H1 (cell line): ENCODE measurements around the gene SAMD4A. TPM values are rescaled to one million over a fixed set of nuclear protein-coding genes. Genes with fewer than 3 reads are reported as not detected.

ENCODE experiments used
- CTCF ChIA-PET: fragments of 300-600 bp; sonication (Branson Sonifier 250); formaldehyde crosslinking; loops from one replicate; lab custom pipeline; 2021; ENCODE audit not compliant: partially characterized antibody; lab: Charles Lee
- POLR2A ChIA-PET: fragments of 300-600 bp; sonication (Branson Sonifier 250); formaldehyde crosslinking; loops from one replicate; lab custom pipeline; 2021; ENCODE audit warnings: inconsistent platforms; ENCODE audit not compliant: partially characterized antibody; lab: Charles Lee
- DNase-seq, 2 experiments: peaks; one replicate each; pipeline versions ENCODE4 v3.0.0 to v3.0.0-alpha.2; 2010 to 2022; ENCODE audit warnings: low spot score in 2 of 2, low read depth in 1 of 2, mixed read lengths in 1 of 2
- FAIRE-seq: peaks from 2 replicates; lab custom pipeline; 2011; peaks lifted over from hg19 to GRCh38; lab: Jason Lieb, UNC
- H2AFZ ChIP-seq: 2 replicates; pipeline ENCODE4 v1.8.1; 2012; ENCODE audit warnings: low read length, inconsistent platforms
- H2AK5ac ChIP-seq: 2 replicates; pipeline ENCODE4 v1.6.1; 2013; ENCODE audit warnings: low read depth, low read length
- H2BK120ac ChIP-seq: replicated peaks from 2 replicates; pipeline ENCODE3; 2013; ENCODE audit warnings: low read depth, low read length, inconsistent platforms
- H2BK12ac ChIP-seq: 2 replicates; pipeline ENCODE4 v1.6.1; 2013; ENCODE audit warnings: low read depth, low read length
- H2BK15ac ChIP-seq: 2 replicates; pipeline ENCODE4 v1.6.1; 2013; ENCODE audit warnings: low read length
- H2BK20ac ChIP-seq: 2 replicates; pipeline ENCODE4 v1.6.1; 2013; ENCODE audit warnings: low read length
- H2BK5ac ChIP-seq: 2 replicates; pipeline ENCODE4 v1.6.1; 2013; ENCODE audit warnings: low read depth, low read length
- H3K14ac ChIP-seq: 2 replicates; pipeline ENCODE4 v1.6.1; 2013; ENCODE audit warnings: inconsistent platforms; ENCODE audit not compliant: insufficient read length
- H3K18ac ChIP-seq: 2 replicates; pipeline ENCODE4 v1.6.1; 2013; ENCODE audit warnings: low read length; ENCODE audit errors: extremely low read depth
- H3K23ac ChIP-seq: 2 replicates; pipeline ENCODE4 v1.6.1; 2013; ENCODE audit warnings: inconsistent platforms; ENCODE audit not compliant: insufficient read length
- H3K23me2 ChIP-seq: 2 replicates; pipeline ENCODE4 v1.6.1; 2013; ENCODE audit warnings: low read depth, low read length
- H3K27ac ChIP-seq: 2 replicates; pipeline ENCODE4 v1.6.1; 2011; ENCODE audit warnings: low read depth, low read length, inconsistent platforms
- H3K27me3 ChIP-seq, 4 experiments: replicated peaks in 1 of 4; 1 replicate in 1 of 4; 2 replicates in 3 of 4; pipeline versions ENCODE4 v1.6.1 to v1.8.1; 2011 to 2013; ENCODE audit warnings: low read length in 3 of 4, mild to moderate bottlenecking in 3 of 4, inconsistent platforms in 2 of 4, mixed read lengths in 2 of 4, moderate library complexity in 1 of 4; ENCODE audit not compliant: control insufficient read depth in 3 of 4, insufficient read depth in 3 of 4; ENCODE audit errors: extremely low read depth in 1 of 4
- H3K36me3 ChIP-seq, 4 experiments: 2 replicates each; pipeline versions ENCODE4 v1.6.1 to v1.8.1; 2011 to 2013; ENCODE audit warnings: mild to moderate bottlenecking in 4 of 4, low read length in 3 of 4, moderate library complexity in 2 of 4, control low read depth in 1 of 4, inconsistent platforms in 1 of 4; ENCODE audit not compliant: insufficient read depth in 4 of 4, control insufficient read depth in 2 of 4
- H3K4ac ChIP-seq: replicated peaks from 2 replicates; pipeline ENCODE3; 2013; ENCODE audit warnings: low read length, low read depth, mixed read lengths, inconsistent platforms; ENCODE audit not compliant: insufficient read length
- H3K4me1 ChIP-seq, 4 experiments: replicated peaks in 1 of 4; 1 replicate in 1 of 4; 2 replicates in 3 of 4; pipeline versions ENCODE4 v1.6.1 to v1.8.1; 2011 to 2013; ENCODE audit warnings: low read length in 3 of 4, inconsistent platforms in 2 of 4, mixed read lengths in 1 of 4; ENCODE audit not compliant: insufficient read depth in 4 of 4, control insufficient read depth in 3 of 4
- H3K4me2 ChIP-seq, 2 experiments: 2 replicates each; pipeline versions ENCODE4 v1.6.1 to v1.8.1; 2011 to 2013; ENCODE audit warnings: low read depth in 2 of 2, low read length in 2 of 2, control low read depth in 1 of 2, inconsistent platforms in 1 of 2, mild to moderate bottlenecking in 1 of 2; ENCODE audit not compliant: insufficient read depth in 1 of 2
- H3K4me3 ChIP-seq, 4 experiments: fragments of 200-600, 300-600 bp in 1 of 4; sonication (generic), shearing (Covaris generic), sonication (Bioruptor Twin) in 1 of 4; 2 replicates each; pipeline versions ENCODE4 v1.5.1 to v1.8.1; 2011 to 2016; ENCODE audit warnings: low read length in 4 of 4, low read depth in 3 of 4, control low read depth in 2 of 4, inconsistent platforms in 2 of 4, mild to moderate bottlenecking in 2 of 4, mixed read lengths in 1 of 4, moderate library complexity in 1 of 4; ENCODE audit not compliant: insufficient read depth in 2 of 4; ENCODE audit errors: extremely low read depth in 1 of 4
- H3K56ac ChIP-seq: replicated peaks from 2 replicates; pipeline ENCODE3; 2013; ENCODE audit warnings: low read depth, mild to moderate bottlenecking, mixed read lengths, low read length, inconsistent platforms; ENCODE audit not compliant: insufficient read length
- H3K79me1 ChIP-seq: 2 replicates; pipeline ENCODE4 v1.6.1; 2013; ENCODE audit warnings: low read depth, low read length, control low read depth
- H3K79me2 ChIP-seq, 2 experiments: 2 replicates each; pipeline versions ENCODE4 v1.6.1 to v1.8.1; 2012 to 2013; ENCODE audit warnings: low read length in 2 of 2, mild to moderate bottlenecking in 2 of 2, inconsistent platforms in 1 of 2; ENCODE audit not compliant: insufficient read depth in 2 of 2, control insufficient read depth in 1 of 2
- H3K9ac ChIP-seq, 4 experiments: replicated peaks in 1 of 4; 1 replicate in 1 of 4; 2 replicates in 3 of 4; pipeline versions ENCODE4 v1.6.1 to v1.8.1; 2011 to 2013; ENCODE audit warnings: low read depth in 3 of 4, low read length in 3 of 4, control low read depth in 2 of 4, mild to moderate bottlenecking in 2 of 4, moderate library complexity in 2 of 4, inconsistent platforms in 1 of 4; ENCODE audit errors: extremely low read depth in 1 of 4
- H3K9me3 ChIP-seq, 2 experiments: 2 replicates each; pipeline versions ENCODE4 v1.6.1 to v1.8.1; 2012 to 2013; ENCODE audit warnings: mild to moderate bottlenecking in 2 of 2, moderate library complexity in 2 of 2, control low read depth in 1 of 2, inconsistent platforms in 1 of 2, low read depth in 1 of 2, low read length in 1 of 2, mixed read lengths in 1 of 2; ENCODE audit not compliant: insufficient read depth in 2 of 2
- H4K20me1 ChIP-seq, 2 experiments: replicated peaks in 1 of 2; 2 replicates each; pipeline versions ENCODE3 to v1.8.1; 2011 to 2013; ENCODE audit warnings: inconsistent platforms in 2 of 2, low read length in 2 of 2, mild to moderate bottlenecking in 1 of 2; ENCODE audit not compliant: insufficient read depth in 2 of 2, control insufficient read depth in 1 of 2
- H4K5ac ChIP-seq: 2 replicates; pipeline ENCODE4 v1.6.1; 2013; ENCODE audit warnings: low read length, low read depth, mixed read lengths, inconsistent platforms; ENCODE audit not compliant: insufficient read length
- H4K8ac ChIP-seq: 2 replicates; pipeline ENCODE4 v1.8.0; 2013; ENCODE audit warnings: mild to moderate bottlenecking, moderate library complexity, low read length, inconsistent platforms; ENCODE audit not compliant: insufficient read depth; ENCODE audit errors: extremely low read depth
- H4K91ac ChIP-seq: replicated peaks from 2 replicates; pipeline ENCODE3; 2013; ENCODE audit warnings: low read length, mixed read lengths, inconsistent platforms; ENCODE audit not compliant: insufficient read length
- BCL11A ChIP-seq, 2 experiments: IDR thresholded peaks; one replicate each; pipeline ENCODE4 v1.6.1; 2011; ENCODE audit warnings: low read depth in 2 of 2, low read length in 2 of 2, mild to moderate bottlenecking in 2 of 2
- CTBP2 ChIP-seq: IDR thresholded peaks from 2 replicates; pipeline ENCODE4 v1.7.0; 2011; ENCODE audit warnings: borderline replicate concordance, mild to moderate bottlenecking, moderate library complexity, mixed read lengths, low read length; ENCODE audit not compliant: insufficient read depth, insufficient read length
- JUN ChIP-seq: IDR thresholded peaks from 2 replicates; pipeline ENCODE4 v1.6.1; 2011; ENCODE audit warnings: low read depth, mild to moderate bottlenecking, improper control_type of control experiment, low read length
- RXRA ChIP-seq: IDR thresholded peaks from 2 replicates; pipeline ENCODE4 v1.6.1; 2011; ENCODE audit warnings: low read depth, mild to moderate bottlenecking, low read length, moderate library complexity; ENCODE audit not compliant: insufficient read depth
- TBP ChIP-seq: IDR thresholded peaks from 2 replicates; pipeline ENCODE4 v1.6.1; 2011; ENCODE audit warnings: low read depth, low read length, improper control_type of control experiment
- WGBS, 2 experiments: shearing (Covaris generic) in 1 of 2; methylation state at CpG; one replicate each; pipeline versions ENCODE4 v1.1.6 to v1.1.7; 2013 to 2015; ENCODE audit warnings: low lambda C conversion rate in 2 of 2, mixed read lengths in 2 of 2, inconsistent platforms in 1 of 2, low coverage in 1 of 2, missing lambda C conversion rate in 1 of 2; ENCODE audit not compliant: insufficient replicate concordance in 2 of 2, insufficient coverage in 1 of 2, insufficient read length in 1 of 2; ENCODE audit errors: extremely low coverage in 1 of 2, missing lambda C conversion rate in 1 of 2; 5-methylcytosine and 5-hydroxymethylcytosine counted together
- polyA plus RNA-seq, 7 experiments: library from polyadenylated mRNA; depleted of rRNA in 3 of 7; stranded (reverse) in 5 of 7; unstranded in 2 of 7; fragments of >200 nt in 5 of 7; fragments of 200-250 nt in 2 of 7; gene quantifications; 1 replicate in 5 of 7; 2 replicates in 1 of 7; 4 replicates in 1 of 7; pipeline versions ENCODE4 v1.2.1 to v1.2.3, GENCODE V29; 2011 to 2013; ENCODE audit warnings: missing spikeins in 2 of 7, mixed read lengths in 2 of 7
- total RNA-seq: library from RNA; stranded (reverse); fragmentation: NEBNext Ultra II Directional; extraction: Animal tissue kit (Norgen Biotek cat#: 25700); gene quantifications from 2 replicates; pipeline ENCODE4 v1.2.1, GENCODE V29; 2021

Gene SAMD4A
- total and polyA plus RNA-seq, 2 of the 8 experiments (the other 6 are each of a cell fraction or from before 2014, with no cell fraction given), result 2.4 to 12.3 TPM

DNA sequence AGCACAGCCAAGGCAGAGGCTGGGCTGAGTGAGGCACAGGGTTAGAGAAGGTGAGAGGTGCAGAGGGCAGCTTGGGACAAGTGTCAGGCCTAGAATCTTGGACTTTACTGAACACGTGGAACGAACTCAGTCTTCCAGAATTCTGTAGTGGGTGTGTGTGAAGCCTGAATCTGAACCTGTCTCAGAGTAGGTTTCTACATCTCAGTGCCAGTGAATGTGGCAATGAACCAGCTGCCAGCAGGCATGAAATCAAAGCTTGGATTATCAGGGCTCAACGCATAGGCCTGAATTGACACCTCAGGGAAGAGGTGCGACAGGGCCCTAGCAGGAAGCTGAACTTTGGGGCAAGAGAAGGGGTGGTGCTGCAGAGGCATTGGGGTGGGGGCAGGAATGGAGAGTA, 104.6 kb downstream of the SAMD4A start:
- CTCF ChIA-PET, result interaction anchor here (1.6 to 4.9 kb wide), 6 partner anchors 9 to 125 kb away, joined by 3 to 19 read pairs (median 11); no protein-coding TSS in a partner anchor
- POLR2A ChIA-PET, result interaction anchor here (1.3 to 1.6 kb wide), 2 partner anchors 19 to 105 kb away, joined by 3 to 5 read pairs; partner anchors contain the start of gene SAMD4A

More for the DNA sequence above, 104.6 kb downstream of the SAMD4A start:
- no peak overlapping the region for H3K27ac ChIP-seq
- no peak overlapping the region for H3K23ac ChIP-seq
- H3K4me2 ChIP-seq, result no peak overlapping the region
- H3K4me1 ChIP-seq, result peaks cover 8 to 22% (median 13%) of the 10 kb centered on the region in 4 experiments
- no peak overlapping the region for H3K56ac ChIP-seq
- no peak for FAIRE-seq
- H2BK20ac ChIP-seq, result 0 out of 2 replicates have a peak overlapping the region, but pooled peaks have one; percentile 23
- 93% methylated on average over 4 of the region's 4 CpGs; no CpG with 5 or more reads in 1 of the 2 experiments for WGBS, 2 experiments
- H4K20me1 ChIP-seq, result no peaks in the 10 kb centered on the region
- H2BK12ac ChIP-seq, result 0 out of 2 replicates have a peak overlapping the region, but pooled peaks have one; percentile 61
- H2BK5ac ChIP-seq, result 0 out of 2 replicates have a peak overlapping the region, but pooled peaks have one; percentile 2
- no peak overlapping the region for H2AFZ ChIP-seq
- H4K8ac ChIP-seq, result no peak overlapping the region
- peak overlapping the region; percentile 56 for H4K91ac ChIP-seq
- no peaks in the 10 kb centered on the region for H3K36me3 ChIP-seq
- H2BK120ac ChIP-seq, result no peak overlapping the region
- peak overlapping the region; percentile 58; the same call in 1 of the 2 replicates for H2AK5ac ChIP-seq
- H3K4ac ChIP-seq, result no peak overlapping the region
- H4K5ac ChIP-seq, result no peak overlapping the region
- H3K23me2 ChIP-seq, result no peaks in the 10 kb centered on the region
- H3K27me3 ChIP-seq, result no peaks in the 10 kb centered on the region
- no peak overlapping the region; the same call in none of the 2 replicates for H2BK15ac ChIP-seq
- peaks cover 3% of the 10 kb centered on the region; the same call in 1 of the 2 replicates for H3K79me1 ChIP-seq
- H3K4me3 ChIP-seq, result no peak overlapping the region
- no peak for TF ChIP-seq JUN
- TF ChIP-seq CTBP2, result no peak
- no peak for TF ChIP-seq BCL11A (IDR thresholded peaks at IDR 0.05; ENCODE audit: low read depth in 2 of 2, low read length in 2 of 2)
- TF ChIP-seq RXRA, result no peak
- no peak for TF ChIP-seq TBP
- no peak overlapping the region for H3K18ac ChIP-seq
- DNase-seq, result no peak
- no peak overlapping the region for H3K14ac ChIP-seq
- H3K9ac ChIP-seq, result no peak overlapping the region
- no peaks in the 10 kb centered on the region for H3K79me2 ChIP-seq
- no peaks in the 10 kb centered on the region for H3K9me3 ChIP-seq
